ENCODE measurements around the gene SIGLEC12. TPM values are rescaled to one million over a fixed set of nuclear protein-coding genes. Genes with fewer than 3 reads are reported as not detected.

The SIGLEC12 gene
- total and polyA plus RNA-seq, 2 donors (not counting 3 experiments of a cell fraction or from before 2014, with no cell fraction given) = not detected

DNA sequence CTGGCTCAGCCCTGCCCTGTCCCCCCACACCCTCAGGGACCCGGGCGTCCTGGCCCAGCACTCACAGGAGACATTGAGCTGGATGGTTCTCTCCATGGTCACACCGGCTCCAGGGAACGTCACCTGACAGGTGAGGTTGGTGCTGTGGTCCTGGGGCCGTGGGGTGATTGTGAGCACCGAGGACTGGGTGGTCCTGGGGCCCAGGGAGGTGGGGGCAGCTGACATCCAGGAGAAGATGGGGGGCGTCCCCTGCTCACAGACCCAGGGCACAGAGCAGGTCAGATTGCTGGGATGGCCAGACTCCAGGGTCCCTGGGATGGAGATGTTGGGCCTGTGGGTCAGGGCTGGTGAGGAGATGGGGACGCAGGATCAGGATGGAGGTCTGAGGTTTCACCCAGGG is 29.0 kb upstream of the SIGLEC12 start:
- ChIA-PET POLR2A (no interaction called here), CTCF (no interaction called here)
- no peak overlapping the region for H3K9ac ChIP-seq (replicated peaks; ENCODE audit: extremely low read depth, insufficient read depth, low read length)
- peaks cover 0 to 18% of the 10 kb centered on the region in 2 experiments for H3K27me3 ChIP-seq (ENCODE audit: control insufficient read depth in 2 of 2, insufficient read depth in 2 of 2, low read length in 2 of 2)
- DNase-seq (ENCODE audit: low read depth, low spot score) = no peak
- intact Hi-C loops (cut with micrococcal nuclease) (no loop called here), dilution Hi-C loops (cut with MboI; ENCODE audit: extremely low pct_ligation_motif_present, low sequenced_read_pairs) (no loop called here)
- H3K36me3 ChIP-seq (ENCODE audit: control insufficient read depth in 2 of 2, extremely low read depth in 1 of 2, insufficient read depth in 2 of 2, low read length in 2 of 2) = no peaks in the 10 kb centered on the region
- H2AFZ ChIP-seq (ENCODE audit: low read depth, low read length) = no peak overlapping the region
- no peaks in the 10 kb centered on the region for H4K20me1 ChIP-seq (replicated peaks; ENCODE audit: control insufficient read depth, extremely low read depth, insufficient read depth, low read length)
- no peaks in the 10 kb centered on the region for H3K79me2 ChIP-seq (ENCODE audit: control insufficient read depth, insufficient read depth, low read length)
- H3K4me1 ChIP-seq (ENCODE audit: control insufficient read depth, extremely low read depth, insufficient read depth, low read length) = no peaks in the 10 kb centered on the region
- no peak overlapping the region for H3K4me2 ChIP-seq (ENCODE audit: insufficient read depth, low read length)
- no TSS peak for BruUV-seq (replicated peaks)
- no peaks in the 10 kb centered on the region for H3K9me3 ChIP-seq (replicated peaks; ENCODE audit: control insufficient read depth, insufficient read depth, low read length)
- no peak overlapping the region for H3K4me3 ChIP-seq (replicated peaks in 1 of 3; ENCODE audit: insufficient read depth in 1 of 3, low read depth in 1 of 3, low read length in 3 of 3)
- no peak overlapping the region for H3K27ac ChIP-seq (ENCODE audit: insufficient read depth, low read depth, low read length)
- H3K9me1 ChIP-seq (replicated peaks; ENCODE audit: control insufficient read depth, extremely low read depth, insufficient read depth, low read length) = no peaks in the 10 kb centered on the region
- TF ChIP-seq MAX (IDR thresholded peaks at IDR 0.05; ENCODE audit: insufficient read depth, insufficient read length) (no peak), GATA2 (IDR thresholded peaks at IDR 0.05; ENCODE audit: insufficient read depth, insufficient read length, low read depth, low read length) (no peak), POLR2A (IDR thresholded peaks at IDR 0.05; ENCODE audit: low read depth, low read length) (no peak), CTCF (IDR thresholded peaks at IDR 0.05; ENCODE audit: extremely low read depth in 1 of 2, insufficient read depth in 1 of 2, low read depth in 1 of 2, low read length in 2 of 2) (no peak), EZH2 (IDR thresholded peaks at IDR 0.05; ENCODE audit: borderline replicate concordance, low read depth, low read length, severe bottlenecking) (no peak), FOS (IDR thresholded peaks at IDR 0.05; ENCODE audit: borderline replicate concordance, insufficient read depth, low read length) (no peak), MYC (IDR thresholded peaks at IDR 0.05; ENCODE audit: low read depth, low read length) (no peak), JUN (IDR thresholded peaks at IDR 0.05; ENCODE audit: borderline replicate concordance, insufficient read depth, insufficient read length, low read depth) (no peak), POLR2AphosphoS5 (IDR thresholded peaks at IDR 0.05; ENCODE audit: insufficient read depth, low read depth, low read length) (no peak)
- FAIRE-seq = no peak
